PC-9 (cell line): Measurements from ENCODE around the gene ARHGAP42. TPM values are rescaled to one million over a fixed set of nuclear protein-coding genes. Genes with fewer than 3 reads are reported as not detected.

Source experiments
- BruUV-seq: library from RNA; stranded (reverse); fragments of 400-500 nt; replicated peaks from 2 replicates; lab custom pipeline; 2021; lab: Mats Ljungman, UMichigan
- CTCF ChIA-PET: fragments of 300-600 bp; sonication (Branson Sonifier 250); formaldehyde crosslinking; loops from one replicate; lab custom pipeline; 2022; ENCODE audit warnings: antibody characterized with exemption; lab: Charles Lee
- POLR2A ChIA-PET: fragments of 300-600 bp; sonication (Branson Sonifier 250); formaldehyde crosslinking; loops from one replicate; lab custom pipeline; 2022; ENCODE audit warnings: antibody characterized with exemption; ENCODE audit not compliant: unreplicated experiment; lab: Charles Lee
- DNase-seq, 2 experiments: peaks; one replicate each; pipeline versions ENCODE4 v3.0.0 to v3.0.0-alpha.2; 2015 to 2022; ENCODE audit warnings: mixed read lengths in 1 of 2
- H2AFZ ChIP-seq: fragments of 200-600 bp; sonication (generic); 2 replicates; pipeline ENCODE4 v1.8.1; 2017; ENCODE audit warnings: antibody characterized with exemption
- H3F3A ChIP-seq: fragments of 200-600 bp; sonication (generic); 2 replicates; pipeline ENCODE4 v1.8.1; 2017; ENCODE audit warnings: antibody characterized with exemption, mild to moderate bottlenecking, low read depth; ENCODE audit not compliant: insufficient read depth
- H3K27ac ChIP-seq: fragments of 200-600 bp; sonication (generic); 2 replicates; pipeline ENCODE4 v1.6.1; 2016; ENCODE audit warnings: mixed run types
- H3K27me3 ChIP-seq: fragments of 200-600 bp; sonication (generic); 2 replicates; pipeline ENCODE4 v1.6.1; 2016; ENCODE audit warnings: low read depth, mixed run types; ENCODE audit not compliant: insufficient read depth
- H3K36me3 ChIP-seq: fragments of 200-600 bp; sonication (generic); 2 replicates; pipeline ENCODE4 v1.6.1; 2016; ENCODE audit warnings: low read depth, mixed run types
- H3K4me1 ChIP-seq: fragments of 200-600 bp; sonication (generic); replicated peaks from 2 replicates; pipeline ENCODE4 v1.6.1; 2016; ENCODE audit warnings: mixed run types; ENCODE audit not compliant: insufficient read depth
- H3K4me2 ChIP-seq: fragments of 200-600 bp; sonication (generic); 2 replicates; pipeline ENCODE4 v1.6.1; 2017; ENCODE audit warnings: mixed run types
- H3K4me3 ChIP-seq: fragments of 200-600 bp; sonication (generic); 2 replicates; pipeline ENCODE4 v1.6.1; 2016; ENCODE audit warnings: mixed run types
- H3K79me2 ChIP-seq: fragments of 200-600 bp; sonication (generic); 2 replicates; pipeline ENCODE4 v1.6.1; 2017; ENCODE audit warnings: low read depth, mixed run types
- H3K9me2 ChIP-seq: fragments of 200-600 bp; sonication (generic); 2 replicates; pipeline ENCODE4 v1.8.1; 2017; ENCODE audit warnings: mild to moderate bottlenecking; ENCODE audit not compliant: insufficient read depth
- H3K9me3 ChIP-seq: fragments of 200-600 bp; sonication (generic); 2 replicates; pipeline ENCODE4 v1.8.1; 2016; ENCODE audit warnings: low read depth; ENCODE audit not compliant: insufficient read depth
- H4K20me1 ChIP-seq: fragments of 200-600 bp; sonication (generic); 2 replicates; pipeline ENCODE4 v1.8.1; 2017; ENCODE audit not compliant: insufficient read depth
- EZH2 ChIP-seq: fragments of 200-600 bp; sonication (generic); IDR thresholded peaks from 2 replicates; pipeline ENCODE4 v1.8.0; 2017; ENCODE audit warnings: antibody characterized with exemption, low read depth
- intact Hi-C: fragments of 100-400 bp; cut with micrococcal nuclease; formaldehyde crosslinking; loops from one replicate; pipeline ENCODE4 v1.10.0; 2022; ENCODE audit not compliant: unreplicated experiment
- total RNA-seq: library from RNA; stranded (reverse); gene quantifications from 2 replicates; pipeline ENCODE4 v1.2.3, GENCODE V29; 2021
- TF ChIP-seq, protein P1 (sequence below): fragments of 200-600 bp; sonication (generic); conservative IDR thresholded peaks from 2 replicates; pipeline ENCODE4 v1.6.1; 2017; ENCODE audit warnings: mixed run types, antibody characterized with exemption, mild to moderate bottlenecking, moderate library complexity

Gene ARHGAP42
- total RNA-seq, 1 experiment from 2014 or later = 12.8 TPM

DNA sequence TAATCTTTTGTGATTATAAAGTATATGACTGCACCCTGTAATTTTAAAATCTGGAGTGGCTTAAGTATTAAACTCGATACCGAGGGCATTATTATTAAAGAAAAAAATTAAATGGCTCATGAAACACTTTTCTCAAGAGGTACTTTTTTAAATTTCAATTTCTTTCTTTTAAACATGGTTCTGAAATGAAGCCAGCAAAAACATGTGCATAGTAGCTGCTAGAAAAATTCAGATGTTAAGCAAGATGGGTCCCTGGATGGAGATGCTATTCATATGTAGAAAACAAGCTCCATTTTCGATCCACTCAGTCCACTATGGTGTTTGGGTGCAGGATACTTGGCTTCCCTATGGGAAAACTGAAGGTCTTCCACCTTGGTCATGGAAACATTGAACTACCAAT, 253.0 kb downstream of the ARHGAP42 start:
- intact Hi-C loops = no loop called here
- Histone ChIP-seq H3K9me2 (no peaks in the 10 kb centered on the region), H3K4me3 (no peak overlapping the region), H3K27me3 (no peaks in the 10 kb centered on the region), H3K79me2 (no peaks in the 10 kb centered on the region), H2AFZ (no peak overlapping the region), H3F3A (no peaks in the 10 kb centered on the region), H4K20me1 (no peaks in the 10 kb centered on the region), H3K4me1 (no peaks in the 10 kb centered on the region), H3K27ac (no peak overlapping the region), H3K9me3 (no peaks in the 10 kb centered on the region), H3K36me3 (no peaks in the 10 kb centered on the region), H3K4me2 (no peak overlapping the region)
- no peak for DNase-seq
- TF ChIP-seq EZH2 = no peak
- TF ChIP-seq, protein P1, sequence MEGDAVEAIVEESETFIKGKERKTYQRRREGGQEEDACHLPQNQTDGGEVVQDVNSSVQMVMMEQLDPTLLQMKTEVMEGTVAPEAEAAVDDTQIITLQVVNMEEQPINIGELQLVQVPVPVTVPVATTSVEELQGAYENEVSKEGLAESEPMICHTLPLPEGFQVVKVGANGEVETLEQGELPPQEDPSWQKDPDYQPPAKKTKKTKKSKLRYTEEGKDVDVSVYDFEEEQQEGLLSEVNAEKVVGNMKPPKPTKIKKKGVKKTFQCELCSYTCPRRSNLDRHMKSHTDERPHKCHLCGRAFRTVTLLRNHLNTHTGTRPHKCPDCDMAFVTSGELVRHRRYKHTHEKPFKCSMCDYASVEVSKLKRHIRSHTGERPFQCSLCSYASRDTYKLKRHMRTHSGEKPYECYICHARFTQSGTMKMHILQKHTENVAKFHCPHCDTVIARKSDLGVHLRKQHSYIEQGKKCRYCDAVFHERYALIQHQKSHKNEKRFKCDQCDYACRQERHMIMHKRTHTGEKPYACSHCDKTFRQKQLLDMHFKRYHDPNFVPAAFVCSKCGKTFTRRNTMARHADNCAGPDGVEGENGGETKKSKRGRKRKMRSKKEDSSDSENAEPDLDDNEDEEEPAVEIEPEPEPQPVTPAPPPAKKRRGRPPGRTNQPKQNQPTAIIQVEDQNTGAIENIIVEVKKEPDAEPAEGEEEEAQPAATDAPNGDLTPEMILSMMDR = no peak
- ChIA-PET POLR2A (no interaction called here), CTCF (no interaction called here)
- no TSS peak for BruUV-seq

DNA sequence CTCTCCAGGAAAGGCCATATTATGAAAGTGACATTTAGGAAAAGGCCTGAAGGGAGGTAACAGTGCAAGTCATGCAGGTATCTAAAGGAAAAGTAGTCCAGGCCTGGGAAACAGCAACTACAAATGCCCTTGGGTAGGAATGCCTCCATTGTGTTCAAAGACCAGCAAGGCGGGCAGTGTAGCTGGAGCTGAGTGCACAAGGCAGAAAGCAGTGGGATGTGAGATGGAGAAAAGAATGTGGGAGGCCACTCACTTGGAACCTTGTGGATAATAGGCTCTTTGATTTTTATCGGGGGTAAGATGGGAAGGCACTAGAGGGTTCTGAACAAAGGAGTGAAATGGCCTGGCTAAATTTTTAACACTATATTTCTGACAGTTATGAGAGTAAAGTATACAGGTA, 253.9 kb downstream of the ARHGAP42 start:
- Histone ChIP-seq H3K27ac (no peak overlapping the region), H3K4me2 (no peak overlapping the region), H3K79me2 (no peaks in the 10 kb centered on the region), H2AFZ (no peak overlapping the region), H3K4me3 (no peak overlapping the region), H3K36me3 (no peaks in the 10 kb centered on the region), H3K4me1 (no peaks in the 10 kb centered on the region), H3K9me2 (no peaks in the 10 kb centered on the region), H4K20me1 (no peaks in the 10 kb centered on the region), H3F3A (no peaks in the 10 kb centered on the region), H3K9me3 (no peaks in the 10 kb centered on the region), H3K27me3 (no peaks in the 10 kb centered on the region)
- intact Hi-C loops = no loop called here
- TF ChIP-seq EZH2 = no peak
- TF ChIP-seq, protein P1 = no peak
- no TSS peak for BruUV-seq
- no peak for DNase-seq
- ChIA-PET CTCF (no interaction called here), POLR2A (no interaction called here)

DNA sequence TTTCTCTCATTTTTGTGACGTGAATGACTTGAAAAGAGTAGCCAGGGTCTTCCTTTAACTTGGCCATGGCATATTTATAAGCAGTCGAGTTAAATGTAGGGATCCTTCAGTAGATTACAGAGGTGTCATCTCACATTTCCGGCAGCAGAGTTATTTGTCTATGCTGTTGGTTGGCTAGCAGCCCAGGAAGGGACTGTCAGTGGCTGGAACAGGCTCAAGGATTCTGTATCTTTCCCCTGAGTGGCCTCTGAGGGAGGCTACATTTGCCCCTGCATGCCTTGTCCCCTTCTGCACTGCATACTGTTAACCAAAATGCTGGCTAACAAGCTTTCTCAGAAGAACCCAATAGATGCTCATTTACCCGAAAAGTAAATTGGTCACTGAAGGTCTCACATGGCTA, 254.9 kb downstream of the ARHGAP42 start:
- no peaks in the 10 kb centered on the region for H3K27me3 ChIP-seq
- no peaks in the 10 kb centered on the region for H3K36me3 ChIP-seq
- TF ChIP-seq EZH2 = no peak
- TF ChIP-seq, protein P1 = no peak
- intact Hi-C loops = no loop called here
- no peaks in the 10 kb centered on the region for H3K4me1 ChIP-seq
- ChIA-PET CTCF (no interaction called here), POLR2A (no interaction called here)
- H3K27ac ChIP-seq = no peak overlapping the region
- H4K20me1 ChIP-seq = no peaks in the 10 kb centered on the region
- no peak overlapping the region for H2AFZ ChIP-seq
- H3K9me3 ChIP-seq = no peaks in the 10 kb centered on the region
- H3K4me2 ChIP-seq = no peak overlapping the region
- H3K4me3 ChIP-seq = no peak overlapping the region
- no peak for DNase-seq
- H3K79me2 ChIP-seq = no peaks in the 10 kb centered on the region
- BruUV-seq = no TSS peak
- no peaks in the 10 kb centered on the region for H3F3A ChIP-seq
- H3K9me2 ChIP-seq = no peaks in the 10 kb centered on the region
